ENCODE results near the gene PRDM11. TPM values are rescaled to one million over a fixed set of nuclear protein-coding genes. Genes with fewer than 3 reads are reported as not detected.
A peak's percentile ranks its signal among the peaks of the same experiment; 100 is the strongest.

The PRDM11 gene
- polyA plus RNA-seq, 2 donors = 2.5 to 2.6 TPM

- H3K9me3 ChIP-seq (ENCODE audit: control insufficient read depth in 2 of 2, insufficient read depth in 1 of 2, low read depth in 1 of 2, low read length in 1 of 2) = no peaks in the 10 kb centered on the region
- no peaks in the 10 kb centered on the region for H3K36me3 ChIP-seq (ENCODE audit: control insufficient read depth in 2 of 2, insufficient read depth in 2 of 2, low read length in 1 of 2)
- no peak overlapping the region for H3K4me3 ChIP-seq (ENCODE audit: low read depth in 1 of 2, low read length in 2 of 2)
- H3K27ac ChIP-seq (ENCODE audit: low read depth in 2 of 2, low read length in 1 of 2) = peak overlapping the region in 1 of 2 donors; percentile 15
- H3K27me3 ChIP-seq (ENCODE audit: control insufficient read depth in 1 of 2, insufficient read depth in 2 of 2, low read length in 2 of 2) = no peaks in the 10 kb centered on the region
- 79 to 83% methylated on average over 10 of the region's 10 CpGs for WGBS, 2 donors
- H3K4me1 ChIP-seq (ENCODE audit: control insufficient read depth in 2 of 2, insufficient read depth in 2 of 2, low read length in 1 of 2) = peaks cover 12 to 23% of the 10 kb centered on the region in 2 donors
Measured at GRCh38 chr11:45162916-45163879, 16.8 kb downstream of the PRDM11 start.

GRCh38 chr11:45163956-45164575 is 17.6 kb downstream of the PRDM11 start:
- peaks cover 4 to 15% of the 10 kb centered on the region in 2 donors for H3K4me1 ChIP-seq (ENCODE audit: control insufficient read depth in 2 of 2, insufficient read depth in 2 of 2, low read length in 1 of 2)
- no peaks in the 10 kb centered on the region for H3K36me3 ChIP-seq (ENCODE audit: control insufficient read depth in 2 of 2, insufficient read depth in 2 of 2, low read length in 1 of 2)
- H3K27ac ChIP-seq (ENCODE audit: low read depth in 2 of 2, low read length in 1 of 2) = no peak overlapping the region
- H3K27me3 ChIP-seq (ENCODE audit: control insufficient read depth in 1 of 2, insufficient read depth in 2 of 2, low read length in 2 of 2) = no peaks in the 10 kb centered on the region
- 58 to 70% methylated on average over 15 of the region's 15 CpGs for WGBS, 2 donors
- H3K9me3 ChIP-seq (ENCODE audit: control insufficient read depth in 2 of 2, insufficient read depth in 1 of 2, low read depth in 1 of 2, low read length in 1 of 2) = no peaks in the 10 kb centered on the region
- H3K4me3 ChIP-seq (ENCODE audit: low read depth in 1 of 2, low read length in 2 of 2) = no peak overlapping the region

GRCh38 chr11:45165386-45165785 is 18.9 kb downstream of the PRDM11 start:
- WGBS, 2 donors = 89 to 91% methylated on average over 9 of the region's 9 CpGs
- no peaks in the 10 kb centered on the region for H3K27me3 ChIP-seq (ENCODE audit: control insufficient read depth in 1 of 2, insufficient read depth in 2 of 2, low read length in 2 of 2)
- peaks cover 0 to 7% of the 10 kb centered on the region in 2 donors for H3K4me1 ChIP-seq (ENCODE audit: control insufficient read depth in 2 of 2, insufficient read depth in 2 of 2, low read length in 1 of 2)
- no peak overlapping the region for H3K4me3 ChIP-seq (ENCODE audit: low read depth in 1 of 2, low read length in 2 of 2)
- H3K36me3 ChIP-seq (ENCODE audit: control insufficient read depth in 2 of 2, insufficient read depth in 2 of 2, low read length in 1 of 2) = no peaks in the 10 kb centered on the region
- H3K9me3 ChIP-seq (ENCODE audit: control insufficient read depth in 2 of 2, insufficient read depth in 1 of 2, low read depth in 1 of 2, low read length in 1 of 2) = no peaks in the 10 kb centered on the region
- no peak overlapping the region for H3K27ac ChIP-seq (ENCODE audit: low read depth in 2 of 2, low read length in 1 of 2)

- no peak overlapping the region for H3K4me3 ChIP-seq (ENCODE audit: low read depth in 1 of 2, low read length in 2 of 2)
- no peaks in the 10 kb centered on the region for H3K36me3 ChIP-seq (ENCODE audit: control insufficient read depth in 2 of 2, insufficient read depth in 2 of 2, low read length in 1 of 2)
- H3K27me3 ChIP-seq (ENCODE audit: control insufficient read depth in 1 of 2, insufficient read depth in 2 of 2, low read length in 2 of 2) = no peaks in the 10 kb centered on the region
- H3K4me1 ChIP-seq (ENCODE audit: control insufficient read depth in 2 of 2, insufficient read depth in 2 of 2, low read length in 1 of 2) = peaks cover 0 to 4% of the 10 kb centered on the region in 2 donors
- H3K9me3 ChIP-seq (ENCODE audit: control insufficient read depth in 2 of 2, insufficient read depth in 1 of 2, low read depth in 1 of 2, low read length in 1 of 2) = no peaks in the 10 kb centered on the region
- WGBS, 2 donors = 91 to 92% methylated on average over 5 of the region's 5 CpGs
- H3K27ac ChIP-seq (ENCODE audit: low read depth in 2 of 2, low read length in 1 of 2) = no peak overlapping the region
Measured at GRCh38 chr11:45165806-45166603, 19.6 kb downstream of the PRDM11 start.

GRCh38 chr11:45166604-45166897 is 20.1 kb downstream of the PRDM11 start:
- Histone ChIP-seq H3K4me1 (ENCODE audit: control insufficient read depth in 2 of 2, insufficient read depth in 2 of 2, low read length in 1 of 2) (peaks cover 0 to 4% of the 10 kb centered on the region in 2 donors), H3K9me3 (ENCODE audit: control insufficient read depth in 2 of 2, insufficient read depth in 1 of 2, low read depth in 1 of 2, low read length in 1 of 2) (no peaks in the 10 kb centered on the region), H3K36me3 (ENCODE audit: control insufficient read depth in 2 of 2, insufficient read depth in 2 of 2, low read length in 1 of 2) (no peaks in the 10 kb centered on the region), H3K27ac (ENCODE audit: low read depth in 2 of 2, low read length in 1 of 2) (no peak overlapping the region), H3K4me3 (ENCODE audit: low read depth in 1 of 2, low read length in 2 of 2) (no peak overlapping the region), H3K27me3 (ENCODE audit: control insufficient read depth in 1 of 2, insufficient read depth in 2 of 2, low read length in 2 of 2) (no peaks in the 10 kb centered on the region)
- 69 to 82% methylated on average over 4 of the region's 4 CpGs for WGBS, 2 donors

GRCh38 chr11:45167283-45167682 is 20.8 kb downstream of the PRDM11 start:
- 77 to 85% methylated on average over 2 of the region's 2 CpGs for WGBS, 2 donors
- peaks cover 0 to 4% of the 10 kb centered on the region in 2 donors for H3K4me1 ChIP-seq (ENCODE audit: control insufficient read depth in 2 of 2, insufficient read depth in 2 of 2, low read length in 1 of 2)
- H3K36me3 ChIP-seq (ENCODE audit: control insufficient read depth in 2 of 2, insufficient read depth in 2 of 2, low read length in 1 of 2) = no peaks in the 10 kb centered on the region
- no peaks in the 10 kb centered on the region for H3K27me3 ChIP-seq (ENCODE audit: control insufficient read depth in 1 of 2, insufficient read depth in 2 of 2, low read length in 2 of 2)
- H3K4me3 ChIP-seq (ENCODE audit: low read depth in 1 of 2, low read length in 2 of 2) = no peak overlapping the region
- no peaks in the 10 kb centered on the region for H3K9me3 ChIP-seq (ENCODE audit: control insufficient read depth in 2 of 2, insufficient read depth in 1 of 2, low read depth in 1 of 2, low read length in 1 of 2)
- H3K27ac ChIP-seq (ENCODE audit: low read depth in 2 of 2, low read length in 1 of 2) = no peak overlapping the region

GRCh38 chr11:45168366-45169130 is 22.1 kb downstream of the PRDM11 start:
- WGBS, 2 donors = 66 to 71% methylated on average over 10 of the region's 10 CpGs
- Histone ChIP-seq H3K4me1 (ENCODE audit: control insufficient read depth in 2 of 2, insufficient read depth in 2 of 2, low read length in 1 of 2) (peaks cover 0 to 4% of the 10 kb centered on the region in 2 donors), H3K9me3 (ENCODE audit: control insufficient read depth in 2 of 2, insufficient read depth in 1 of 2, low read depth in 1 of 2, low read length in 1 of 2) (no peaks in the 10 kb centered on the region), H3K36me3 (ENCODE audit: control insufficient read depth in 2 of 2, insufficient read depth in 2 of 2, low read length in 1 of 2) (no peaks in the 10 kb centered on the region), H3K27me3 (ENCODE audit: control insufficient read depth in 1 of 2, insufficient read depth in 2 of 2, low read length in 2 of 2) (no peaks in the 10 kb centered on the region), H3K27ac (ENCODE audit: low read depth in 2 of 2, low read length in 1 of 2) (no peak overlapping the region), H3K4me3 (ENCODE audit: low read depth in 1 of 2, low read length in 2 of 2) (no peak overlapping the region)

GRCh38 chr11:45169310-45170072 is 23.1 kb downstream of the PRDM11 start:
- WGBS, 2 donors = 50 to 56% methylated on average over 3 of the region's 3 CpGs
- Histone ChIP-seq H3K27me3 (ENCODE audit: control insufficient read depth in 1 of 2, insufficient read depth in 2 of 2, low read length in 2 of 2) (no peaks in the 10 kb centered on the region), H3K27ac (ENCODE audit: low read depth in 2 of 2, low read length in 1 of 2) (no peak overlapping the region)

More at GRCh38 chr11:45169310-45170072, 23.1 kb downstream of the PRDM11 start:
- H3K4me3 ChIP-seq (ENCODE audit: low read depth in 1 of 2, low read length in 2 of 2) = no peak overlapping the region
- H3K4me1 ChIP-seq (ENCODE audit: control insufficient read depth in 2 of 2, insufficient read depth in 2 of 2, low read length in 1 of 2) = peaks cover 0 to 4% of the 10 kb centered on the region in 2 donors
- no peaks in the 10 kb centered on the region for H3K36me3 ChIP-seq (ENCODE audit: control insufficient read depth in 2 of 2, insufficient read depth in 2 of 2, low read length in 1 of 2)
- no peaks in the 10 kb centered on the region for H3K9me3 ChIP-seq (ENCODE audit: control insufficient read depth in 2 of 2, insufficient read depth in 1 of 2, low read depth in 1 of 2, low read length in 1 of 2)

All from esophagus (tissue), 2 donors.